Keratinocyte (primary cell): ENCODE measurements around the gene TLCD3A.

Experiments
- CTCF ChIP-seq, 3 experiments: IDR thresholded peaks in 1 of 3; conservative IDR thresholded peaks in 1 of 3; optimal IDR thresholded peaks in 1 of 3; 2 replicates in 2 of 3; 3 replicates in 1 of 3; pipeline versions ENCODE3 to v1.5.1; 2011; ENCODE audit warnings: low read length in 3 of 3, mild to moderate bottlenecking in 3 of 3, moderate library complexity in 2 of 3, control low read depth in 1 of 3, inconsistent platforms in 1 of 3; ENCODE audit not compliant: insufficient read depth in 2 of 3; ENCODE audit errors: extremely low read depth in 1 of 3
- EZH2 ChIP-seq: IDR thresholded peaks from one replicate; pipeline ENCODE4 v1.6.1; 2012; ENCODE audit warnings: inconsistent platforms, mild to moderate bottlenecking, low read length, moderate library complexity

- TF ChIP-seq CTCF (optimal IDR thresholded peaks at IDR 0.05 in 1 of 3, IDR thresholded peaks at IDR 0.05 in 1 of 3, conservative IDR thresholded peaks at IDR 0.05 in 1 of 3; ENCODE audit: extremely low read depth in 1 of 3, insufficient read depth in 2 of 3, low read length in 3 of 3) (no peak), EZH2 (no peak)
These were observed 1.3 kb downstream of the TLCD3A start for GRCh38 chr17:733743-734142.
